K562 (cell line): ENCODE measurements around the gene DMWD. TPM values are rescaled to one million over a fixed set of nuclear protein-coding genes. Genes with fewer than 3 reads are reported as not detected.

Experiments
- EWSR1 ChIP-seq: fragments of 450-650 bp; IDR thresholded peaks from 2 replicates; pipeline ENCODE4 v1.6.1; 2018; ENCODE audit warnings: borderline replicate concordance, mild to moderate bottlenecking, low read depth, moderate library complexity; ENCODE audit not compliant: partially characterized antibody
- FOSL1 ChIP-seq: fragments of 200-800 bp; sonication (Bioruptor generic); conservative IDR thresholded peaks from 2 replicates; pipeline ENCODE4 v1.6.1; 2016; ENCODE audit warnings: missing genetic modification characterization, missing compliant biosample characterization
- FOXA3 ChIP-seq, 2 experiments: fragments of 450-650 bp in 1 of 2; sonication (generic) in 1 of 2; formaldehyde crosslinking; IDR thresholded peaks in 1 of 2; conservative IDR thresholded peaks in 1 of 2; 2 replicates each; pipeline versions ENCODE4 v1.4.0 to v1.8.0; 2020 to 2022; ENCODE audit warnings: mild to moderate bottlenecking in 2 of 2, missing genetic modification reagents in 1 of 2
- HEY1 ChIP-seq: fragments of 250-450 bp; sonication (Bioruptor Pico); IDR thresholded peaks from 2 replicates; pipeline ENCODE4 v1.5.0; 2020; ENCODE audit warnings: mild to moderate bottlenecking, moderate library complexity, borderline replicate concordance
- HNRNPL ChIP-seq: fragments of 200-400 bp; formaldehyde crosslinking; IDR thresholded peaks from 2 replicates; pipeline ENCODE4 v1.6.1; 2017; ENCODE audit warnings: low read depth, mild to moderate bottlenecking, low read length
- MGA ChIP-seq: fragments of 450-650 bp; IDR thresholded peaks from 2 replicates; pipeline ENCODE4 v1.6.1; 2016; ENCODE audit warnings: mild to moderate bottlenecking, moderate library complexity
- PRDM10 ChIP-seq: fragments of 450-650 bp; IDR thresholded peaks from 2 replicates; pipeline ENCODE4 v1.6.1; 2018; ENCODE audit not compliant: partially characterized antibody
- SUPT5H ChIP-seq: fragments of 450-650 bp; IDR thresholded peaks from 2 replicates; pipeline ENCODE4 v1.6.1; 2016
- ZNF282 ChIP-seq: sonication (generic); formaldehyde crosslinking; IDR thresholded peaks from 2 replicates; pipeline ENCODE4 v1.8.1; 2023; ENCODE audit warnings: missing genetic modification reagents
- ZNF347 ChIP-seq: fragments of 450-650 bp; formaldehyde crosslinking; IDR thresholded peaks from 2 replicates; pipeline ENCODE4 v1.4.0; 2020; ENCODE audit warnings: low read depth, mild to moderate bottlenecking, moderate library complexity
- ZNF589 ChIP-seq: fragments of 200-800 bp; sonication (Bioruptor generic); IDR thresholded peaks from 2 replicates; pipeline ENCODE4 v1.6.1; 2016; ENCODE audit warnings: low read depth, missing genetic modification characterization, missing compliant biosample characterization
- polyA plus RNA-seq, 8 experiments: library from polyadenylated mRNA; depleted of rRNA in 4 of 8; stranded (reverse) in 5 of 8; unstranded in 3 of 8; fragments of >200 nt; fragmentation: Nextera tagmentation in 2 of 8; fragmentation: Illumina TruSeq in 1 of 8; extraction: Ambion mirVana in 2 of 8; extraction: Trizol in 1 of 8; gene quantifications; 2 replicates each; pipeline versions ENCODE4 v1.2.1 to v1.2.3, GENCODE V29; 2011 to 2014; ENCODE audit warnings: inconsistent platforms in 1 of 8, missing spikeins in 1 of 8
- total RNA-seq, 7 experiments: library from RNA; depleted of rRNA in 6 of 7; stranded (reverse); fragments of >200 nt in 6 of 7; fragmentation: Illumina TruSeq in 2 of 7; extraction: Trizol in 2 of 7; gene quantifications; 2 replicates each; pipeline versions ENCODE4 v1.2.1 to v1.2.3, GENCODE V29; 2011 to 2021; ENCODE audit warnings: low replicate concordance in 1 of 7

DMWD gene
- total and polyA plus RNA-seq, 9 of the 15 experiments (the other 6 are each of a cell fraction or from before 2014, with no cell fraction given), result 4.7 to 54.6 (median 19.0) TPM

DNA sequence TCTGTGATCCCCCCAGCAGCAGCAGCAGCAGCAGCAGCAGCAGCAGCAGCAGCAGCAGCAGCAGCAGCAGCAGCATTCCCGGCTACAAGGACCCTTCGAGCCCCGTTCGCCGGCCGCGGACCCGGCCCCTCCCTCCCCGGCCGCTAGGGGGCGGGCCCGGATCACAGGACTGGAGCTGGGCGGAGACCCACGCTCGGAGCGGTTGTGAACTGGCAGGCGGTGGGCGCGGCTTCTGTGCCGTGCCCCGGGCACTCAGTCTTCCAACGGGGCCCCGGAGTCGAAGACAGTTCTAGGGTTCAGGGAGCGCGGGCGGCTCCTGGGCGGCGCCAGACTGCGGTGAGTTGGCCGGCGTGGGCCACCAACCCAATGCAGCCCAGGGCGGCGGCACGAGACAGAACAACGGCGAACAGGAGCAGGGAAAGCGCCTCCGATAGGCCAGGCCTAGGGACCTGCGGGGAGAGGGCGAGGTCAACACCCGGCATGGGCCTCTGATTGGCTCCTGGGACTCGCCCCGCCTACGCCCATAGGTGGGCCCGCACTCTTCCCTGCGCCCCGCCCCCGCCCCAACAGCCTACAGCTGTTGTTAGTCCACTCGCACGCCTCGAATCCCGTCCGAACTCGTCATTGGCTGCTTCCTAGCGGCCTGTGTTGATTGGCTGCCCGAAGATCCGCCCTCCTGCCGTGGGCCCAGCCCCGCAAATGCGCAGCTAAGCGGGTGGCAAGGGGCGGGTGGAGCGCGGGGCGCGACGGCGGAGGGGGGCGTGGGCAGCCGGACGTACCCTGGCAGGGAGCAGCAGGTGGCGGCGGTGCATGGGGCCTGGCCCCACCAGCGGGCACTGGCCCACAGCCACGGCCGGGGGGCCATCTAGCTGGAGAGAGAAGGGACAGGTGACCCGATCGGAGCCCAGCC is 22.2 kb downstream of the DMWD start (continued):
- TF ChIP-seq PRDM10, result no peak
- no peak for TF ChIP-seq ZNF347 (CRISPR knock-in tag)
- no peak for TF ChIP-seq ZNF589 (CRISPR knock-in tag)
- peak; percentile 54; the same call in 1 of the 2 replicates for TF ChIP-seq HEY1
- TF ChIP-seq EWSR1, result no peak
- peak; percentile 99 for TF ChIP-seq HNRNPL
- TF ChIP-seq SUPT5H, result peak; percentile 73
- TF ChIP-seq FOSL1, result 0 out of 2 replicates have a peak, but pooled peaks have one; percentile 3
- peak; percentile 95 for TF ChIP-seq MGA
- TF ChIP-seq FOXA3 (CRISPR knock-in tag; conservative IDR thresholded peaks at IDR 0.05 in 1 of 2, IDR thresholded peaks at IDR 0.05 in 1 of 2), result no peak; a peak in 2 of 4 replicates
- TF ChIP-seq ZNF282 (CRISPR knock-in tag), result peak; percentile 45; the same call in 1 of the 2 replicates
